Endothelial cell of umbilical vein (primary cell): ENCODE results near the gene NCKAP5.

ENCODE experiments used
- CTCF ChIP-seq, 2 donors: IDR thresholded peaks; 1 replicate in 1 of 2; 2 replicates in 1 of 2; pipeline ENCODE4 v1.5.1; 2011; ENCODE audit warnings: low read length in 2 of 2, mild to moderate bottlenecking in 2 of 2, moderate library complexity in 2 of 2, control low read depth in 1 of 2, inconsistent platforms in 1 of 2, low read depth in 1 of 2; ENCODE audit not compliant: insufficient read depth in 1 of 2; ENCODE audit errors: extremely low read depth in 1 of 2
- EZH2 ChIP-seq: IDR thresholded peaks from 2 replicates; pipeline ENCODE4 v1.6.1; 2012; ENCODE audit warnings: borderline replicate concordance, low read depth, mild to moderate bottlenecking, moderate library complexity, low read length, inconsistent platforms; ENCODE audit not compliant: severe bottlenecking
- GATA2 ChIP-seq: IDR thresholded peaks from 2 replicates; pipeline ENCODE4 v1.7.0; 2011; ENCODE audit warnings: low read depth, mild to moderate bottlenecking, moderate library complexity, mixed read lengths, low read length; ENCODE audit not compliant: insufficient read length, insufficient read depth
- MAX ChIP-seq: IDR thresholded peaks from 2 replicates; pipeline ENCODE4 v1.6.1; 2011; ENCODE audit not compliant: insufficient read depth, insufficient read length
- POLR2A ChIP-seq: IDR thresholded peaks from 2 replicates; pipeline ENCODE4 v1.6.1; 2012; ENCODE audit warnings: low read depth, mild to moderate bottlenecking, control low read depth, low read length
- POLR2AphosphoS5 ChIP-seq: IDR thresholded peaks from 2 replicates; pipeline ENCODE4 v1.6.1; 2012; ENCODE audit warnings: low read depth, mild to moderate bottlenecking, control low read depth, low read length, moderate library complexity; ENCODE audit not compliant: insufficient read depth

- TF ChIP-seq CTCF (IDR thresholded peaks at IDR 0.05; ENCODE audit: extremely low read depth in 1 of 2, insufficient read depth in 1 of 2, low read depth in 1 of 2, low read length in 2 of 2) (no peak), POLR2A (no peak), POLR2AphosphoS5 (no peak), MAX (no peak), GATA2 (no peak), EZH2 (no peak)
These were observed 614.5 kb downstream of the NCKAP5 start for GRCh38 chr2:132953771-132954170.
